Endodermal cell (in vitro differentiated cells): ENCODE results near the gene RBM4. TPM values are rescaled to one million over a fixed set of nuclear protein-coding genes. Genes with fewer than 3 reads are reported as not detected.

ENCODE experiments used
- DNase-seq: peaks from one replicate; pipeline ENCODE4 v3.0.0-alpha.2; 2017
- H3K27ac ChIP-seq: 2 replicates; pipeline ENCODE4 v1.5.1; 2013; ENCODE audit warnings: mild to moderate bottlenecking, low read depth, low read length, moderate library complexity
- H3K27me3 ChIP-seq: 2 replicates; pipeline ENCODE4 v1.6.1; 2013; ENCODE audit warnings: mild to moderate bottlenecking, low read length, moderate library complexity; ENCODE audit not compliant: insufficient read depth, control insufficient read depth, poor library complexity, severe bottlenecking
- H3K36me3 ChIP-seq: 2 replicates; pipeline ENCODE4 v1.7.0; 2013; ENCODE audit warnings: mild to moderate bottlenecking, low read length, moderate library complexity; ENCODE audit not compliant: control insufficient read depth, insufficient read depth
- H3K4me1 ChIP-seq: one replicate; pipeline ENCODE4 v1.7.0; 2013; ENCODE audit warnings: low read length; ENCODE audit not compliant: control insufficient read depth, insufficient read depth
- H3K4me3 ChIP-seq: 2 replicates; pipeline ENCODE4 v1.5.1; 2013; ENCODE audit warnings: mild to moderate bottlenecking, low read length, moderate library complexity
- H3K9ac ChIP-seq: 2 replicates; pipeline ENCODE4 v1.6.1; 2013; ENCODE audit warnings: mild to moderate bottlenecking, low read length, moderate library complexity; ENCODE audit not compliant: poor library complexity, severe bottlenecking; ENCODE audit errors: extremely low read depth
- H3K9me3 ChIP-seq: 2 replicates; pipeline ENCODE4 v1.6.1; 2013; ENCODE audit warnings: mild to moderate bottlenecking, low read length, moderate library complexity; ENCODE audit not compliant: control insufficient read depth
- H3K27ac Mint-ChIP-seq: 2 replicates; pipeline ENCODE4 v1.8.0; 2020; ENCODE audit warnings: mixed read lengths
- H3K27me3 Mint-ChIP-seq: 2 replicates; pipeline ENCODE4 v1.8.0; 2021; ENCODE audit warnings: mild to moderate bottlenecking, mixed read lengths; ENCODE audit not compliant: insufficient read depth
- H3K36me3 Mint-ChIP-seq: 2 replicates; pipeline ENCODE4 v1.8.0; 2020; ENCODE audit warnings: low read depth, mixed read lengths
- H3K4me1 Mint-ChIP-seq: 2 replicates; pipeline ENCODE4 v1.8.0; 2020; ENCODE audit warnings: mixed read lengths
- H3K4me3 Mint-ChIP-seq: 2 replicates; pipeline ENCODE4 v1.8.0; 2020; ENCODE audit warnings: mild to moderate bottlenecking, moderate library complexity, mixed read lengths
- H3K9me3 Mint-ChIP-seq: 2 replicates; pipeline ENCODE4 v1.8.0; 2020; ENCODE audit warnings: mild to moderate bottlenecking, mixed read lengths
- WGBS, 2 experiments: methylation state at CpG; one replicate each; pipeline versions ENCODE4 v1.1.5 to v1.1.7; 2013; ENCODE audit warnings: missing lambda C conversion rate in 2 of 2, mixed read lengths in 1 of 2; ENCODE audit not compliant: insufficient coverage in 1 of 2, insufficient read length in 1 of 2; 5-methylcytosine and 5-hydroxymethylcytosine counted together
- total RNA-seq, 2 donors: library from RNA; stranded (reverse); fragmentation: NEBNext Ultra II Directional in 1 of 2; extraction: Animal tissue kit (Norgen Biotek cat#: 25700) in 1 of 2; gene quantifications; 2 replicates in 1 of 2; 3 replicates in 1 of 2; pipeline ENCODE4 v1.2.1, GENCODE V29; 2021
- TF ChIP-seq, protein P1 (sequence below): fragments of 200-600 bp; sonication (generic); conservative IDR thresholded peaks from 2 replicates; pipeline ENCODE4 v1.5.0; 2021; ENCODE audit warnings: antibody characterized with exemption, mild to moderate bottlenecking

RBM4 gene
- total RNA-seq, 2 donors from 2014 or later, result 151 to 191 TPM

DNA sequence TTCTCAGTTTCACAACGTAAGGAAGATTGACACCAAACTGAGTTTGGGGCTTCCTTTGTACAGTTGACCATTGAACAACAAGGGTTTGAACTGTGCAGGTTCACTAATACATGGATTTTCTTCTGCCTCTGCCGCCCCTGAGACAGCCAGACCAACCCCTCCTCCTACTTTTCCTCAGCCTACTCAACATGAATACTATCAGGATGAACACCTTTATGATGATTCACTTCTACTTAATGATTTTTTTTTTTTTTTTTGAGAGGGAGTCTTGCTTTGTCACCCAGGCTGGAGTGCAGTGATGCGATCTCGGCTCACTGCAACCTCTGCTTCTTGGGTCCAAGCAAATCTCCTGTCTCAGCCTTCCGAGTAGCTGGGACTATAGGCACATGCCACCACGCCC is 14.6 kb downstream of the RBM4 start:
- H3K4me3 Mint-ChIP-seq, result no peak overlapping the region
- no peaks in the 10 kb centered on the region for H3K4me1 ChIP-seq
- peaks cover 84% of the 10 kb centered on the region for H3K36me3 ChIP-seq

GRCh38 chr11:66659763-66660162 is 21.3 kb downstream of the RBM4 start:
- Mint-ChIP-seq H3K9me3 (no peaks in the 10 kb centered on the region), H3K4me3 (no peak overlapping the region), H3K27ac (peak overlapping the region; percentile 28), H3K36me3 (peaks cover 56% of the 10 kb centered on the region), H3K4me1 (peaks cover 5% of the 10 kb centered on the region), H3K27me3 (no peaks in the 10 kb centered on the region)
- H3K9me3 ChIP-seq, result no peaks in the 10 kb centered on the region
- DNase-seq, result no peak
- H3K4me1 ChIP-seq, result no peaks in the 10 kb centered on the region
- TF ChIP-seq, protein P1, sequence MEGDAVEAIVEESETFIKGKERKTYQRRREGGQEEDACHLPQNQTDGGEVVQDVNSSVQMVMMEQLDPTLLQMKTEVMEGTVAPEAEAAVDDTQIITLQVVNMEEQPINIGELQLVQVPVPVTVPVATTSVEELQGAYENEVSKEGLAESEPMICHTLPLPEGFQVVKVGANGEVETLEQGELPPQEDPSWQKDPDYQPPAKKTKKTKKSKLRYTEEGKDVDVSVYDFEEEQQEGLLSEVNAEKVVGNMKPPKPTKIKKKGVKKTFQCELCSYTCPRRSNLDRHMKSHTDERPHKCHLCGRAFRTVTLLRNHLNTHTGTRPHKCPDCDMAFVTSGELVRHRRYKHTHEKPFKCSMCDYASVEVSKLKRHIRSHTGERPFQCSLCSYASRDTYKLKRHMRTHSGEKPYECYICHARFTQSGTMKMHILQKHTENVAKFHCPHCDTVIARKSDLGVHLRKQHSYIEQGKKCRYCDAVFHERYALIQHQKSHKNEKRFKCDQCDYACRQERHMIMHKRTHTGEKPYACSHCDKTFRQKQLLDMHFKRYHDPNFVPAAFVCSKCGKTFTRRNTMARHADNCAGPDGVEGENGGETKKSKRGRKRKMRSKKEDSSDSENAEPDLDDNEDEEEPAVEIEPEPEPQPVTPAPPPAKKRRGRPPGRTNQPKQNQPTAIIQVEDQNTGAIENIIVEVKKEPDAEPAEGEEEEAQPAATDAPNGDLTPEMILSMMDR, result no peak
- H3K27ac ChIP-seq, result no peak overlapping the region
- H3K36me3 ChIP-seq, result peaks cover 76% of the 10 kb centered on the region
- no peak overlapping the region for H3K4me3 ChIP-seq
- H3K9ac ChIP-seq, result no peak overlapping the region
- 80 to 92% methylated on average over 1 to 2 of the region's 2 CpGs for WGBS, 2 experiments
- H3K27me3 ChIP-seq, result no peaks in the 10 kb centered on the region

More for the DNA sequence above, 14.6 kb downstream of the RBM4 start:
- Mint-ChIP-seq H3K27me3 (no peaks in the 10 kb centered on the region), H3K9me3 (no peaks in the 10 kb centered on the region), H3K36me3 (peaks cover 68% of the 10 kb centered on the region), H3K27ac (peak overlapping the region; percentile 10), H3K4me1 (no peaks in the 10 kb centered on the region)
- WGBS, 2 experiments, result 87 to 98% methylated on average over 5 to 6 of the region's 6 CpGs
- no peak overlapping the region for H3K9ac ChIP-seq
- H3K9me3 ChIP-seq, result no peaks in the 10 kb centered on the region
- no peak overlapping the region for H3K27ac ChIP-seq
- no peak overlapping the region for H3K4me3 ChIP-seq
- H3K27me3 ChIP-seq, result no peaks in the 10 kb centered on the region
- DNase-seq, result no peak
- TF ChIP-seq, protein P1, result no peak

GRCh38 chr11:66663741-66664296 is 25.3 kb downstream of the RBM4 start:
- Histone ChIP-seq H3K9me3 (no peaks in the 10 kb centered on the region), H3K27me3 (no peaks in the 10 kb centered on the region), H3K4me1 (no peaks in the 10 kb centered on the region), H3K36me3 (peaks cover 82% of the 10 kb centered on the region), H3K27ac (no peak overlapping the region), H3K4me3 (no peak overlapping the region), H3K9ac (no peak overlapping the region)
- no peak for DNase-seq
- Mint-ChIP-seq H3K4me3 (no peak overlapping the region), H3K9me3 (no peaks in the 10 kb centered on the region), H3K27ac (no peak overlapping the region), H3K36me3 (peaks cover 66% of the 10 kb centered on the region), H3K27me3 (no peaks in the 10 kb centered on the region), H3K4me1 (peaks cover 5% of the 10 kb centered on the region)
- 75% methylated on average over 1 of the region's 1 CpG; no CpG with 5 or more reads in 1 of the 2 experiments for WGBS, 2 experiments
- TF ChIP-seq, protein P1, result no peak
